Keratinocyte (primary cell): ENCODE data around the gene MACF1. TPM values are rescaled to one million over a fixed set of nuclear protein-coding genes. Genes with fewer than 3 reads are reported as not detected.

ENCODE experiments used
- DNase-seq: peaks from one replicate; pipeline ENCODE4 v3.0.0-alpha.2; 2011; ENCODE audit warnings: low read depth, missing footprints, low spot score
- FAIRE-seq: peaks from 2 replicates; lab custom pipeline; 2011; peaks lifted over from hg19 to GRCh38; lab: Jason Lieb, UNC
- H2AFZ ChIP-seq: 2 replicates; pipeline ENCODE4 v1.6.0; 2012; ENCODE audit warnings: low read length, control low read depth, inconsistent platforms; ENCODE audit not compliant: control insufficient read depth
- H3K27ac ChIP-seq: 2 replicates; pipeline ENCODE4 v1.5.1; 2011; ENCODE audit warnings: low read length; ENCODE audit not compliant: control insufficient read depth, insufficient read depth
- H3K27me3 ChIP-seq: 3 replicates; pipeline ENCODE4 v1.6.0; 2011; ENCODE audit warnings: low read length; ENCODE audit not compliant: control insufficient read depth, insufficient read depth; ENCODE audit errors: extremely low read depth
- H3K36me3 ChIP-seq, 2 experiments: 2 replicates in 1 of 2; 3 replicates in 1 of 2; pipeline ENCODE4 v1.5.1; 2011; ENCODE audit warnings: low read length in 2 of 2, mild to moderate bottlenecking in 1 of 2; ENCODE audit not compliant: control insufficient read depth in 2 of 2, insufficient read depth in 2 of 2; ENCODE audit errors: extremely low read depth in 1 of 2
- H3K4me1 ChIP-seq: 3 replicates; pipeline ENCODE4 v1.5.1; 2011; ENCODE audit warnings: low read length; ENCODE audit not compliant: control insufficient read depth, insufficient read depth; ENCODE audit errors: extremely low read depth
- H3K4me2 ChIP-seq: 3 replicates; pipeline ENCODE4 v1.6.0; 2011; ENCODE audit warnings: low read depth, low read length; ENCODE audit not compliant: control insufficient read depth, insufficient read depth; ENCODE audit errors: extremely low read depth
- H3K4me3 ChIP-seq, 3 experiments: fragments of 200-600 bp in 1 of 3; sonication (generic) in 1 of 3; 2 replicates in 2 of 3; 3 replicates in 1 of 3; pipeline ENCODE4 v1.5.1; 2011 to 2016; ENCODE audit warnings: low read length in 3 of 3, mild to moderate bottlenecking in 3 of 3, control low read depth in 2 of 3, inconsistent platforms in 1 of 3, low read depth in 1 of 3, mixed read lengths in 1 of 3, mixed run types in 1 of 3, moderate library complexity in 1 of 3; ENCODE audit not compliant: control insufficient read depth in 2 of 3, insufficient read depth in 2 of 3; ENCODE audit errors: extremely low read depth in 1 of 3
- H3K79me2 ChIP-seq: 2 replicates; pipeline ENCODE4 v1.6.0; 2012; ENCODE audit warnings: low read length; ENCODE audit not compliant: control insufficient read depth, insufficient read depth
- H3K9ac ChIP-seq: 3 replicates; pipeline ENCODE4 v1.6.0; 2011; ENCODE audit warnings: low read length; ENCODE audit not compliant: control insufficient read depth, insufficient read depth; ENCODE audit errors: extremely low read depth
- H3K9me1 ChIP-seq: 3 replicates; pipeline ENCODE4 v1.6.0; 2011; ENCODE audit warnings: low read length; ENCODE audit not compliant: control insufficient read depth, insufficient read depth; ENCODE audit errors: extremely low read depth
- H3K9me3 ChIP-seq: 2 replicates; pipeline ENCODE4 v1.5.1; 2012; ENCODE audit warnings: low read depth, low read length; ENCODE audit not compliant: control insufficient read depth
- H4K20me1 ChIP-seq: 3 replicates; pipeline ENCODE4 v1.6.0; 2011; ENCODE audit warnings: low read length; ENCODE audit not compliant: control insufficient read depth, insufficient read depth; ENCODE audit errors: extremely low read depth
- CTCF ChIP-seq, 3 experiments: IDR thresholded peaks in 1 of 3; conservative IDR thresholded peaks in 1 of 3; optimal IDR thresholded peaks in 1 of 3; 2 replicates in 2 of 3; 3 replicates in 1 of 3; pipeline versions ENCODE3 to v1.5.1; 2011; ENCODE audit warnings: low read length in 3 of 3, mild to moderate bottlenecking in 3 of 3, moderate library complexity in 2 of 3, control low read depth in 1 of 3, inconsistent platforms in 1 of 3; ENCODE audit not compliant: insufficient read depth in 2 of 3; ENCODE audit errors: extremely low read depth in 1 of 3
- EZH2 ChIP-seq: IDR thresholded peaks from one replicate; pipeline ENCODE4 v1.6.1; 2012; ENCODE audit warnings: inconsistent platforms, mild to moderate bottlenecking, low read length, moderate library complexity
- dilution Hi-C: fragments of 300-500 bp; cut with MboI; formaldehyde crosslinking; loops from one replicate; pipeline ENCODE4 v1.7.0; 2020; ENCODE audit warnings: low sequenced_read_pairs; ENCODE audit not compliant: extremely low pct_ligation_motif_present
- polyA plus RNA-seq, 5 experiments: library from polyadenylated mRNA; depleted of rRNA in 3 of 5; stranded (reverse) in 3 of 5; stranded (forward) in 1 of 5; unstranded in 1 of 5; fragments of >200 nt; gene quantifications; 1 replicate in 1 of 5; 2 replicates in 3 of 5; 3 replicates in 1 of 5; pipeline versions ENCODE4 v1.2.1 to v1.2.3, GENCODE V29; 2011 to 2012; ENCODE audit warnings: missing spikeins in 2 of 5, low read depth in 1 of 5, low replicate concordance in 1 of 5

Gene MACF1
- polyA plus RNA-seq, 1 donor (not counting 4 experiments of a cell fraction or from before 2014, with no cell fraction given), result 111 TPM

DNA sequence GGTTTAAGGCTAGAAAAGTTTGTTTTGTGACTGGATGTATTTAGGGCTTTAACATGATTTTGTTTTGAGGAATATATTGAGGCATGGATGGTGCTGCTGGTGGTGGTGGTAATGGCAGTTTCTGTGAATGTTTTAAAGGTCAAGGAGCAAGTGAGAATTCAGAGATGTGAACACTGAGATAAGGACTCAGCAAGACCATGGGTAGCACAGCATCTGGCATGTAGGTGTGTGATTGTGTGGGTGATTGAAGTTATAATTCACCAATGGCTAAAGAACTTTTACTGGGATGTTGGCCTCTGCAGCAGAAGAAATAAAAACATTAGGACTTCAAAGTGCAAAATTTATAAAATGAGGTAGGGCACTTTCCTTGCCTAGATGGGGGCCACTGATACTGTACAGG is 65.9 kb downstream of the MACF1 start:
- no peak overlapping the region for H2AFZ ChIP-seq
- H3K79me2 ChIP-seq, result peaks cover 87% of the 10 kb centered on the region
- H3K9ac ChIP-seq, result no peak overlapping the region
- no peaks in the 10 kb centered on the region for H3K27me3 ChIP-seq
- H3K36me3 ChIP-seq, result peaks cover 8 to 13% of the 10 kb centered on the region in 2 experiments
- dilution Hi-C loops, result no loop called here
- H3K9me1 ChIP-seq, result peaks cover 5% of the 10 kb centered on the region
- no peak overlapping the region for H3K27ac ChIP-seq
- H3K4me2 ChIP-seq, result peak overlapping the region; percentile 0
- H3K4me1 ChIP-seq, result peaks cover 42% of the 10 kb centered on the region
- H3K9me3 ChIP-seq, result no peaks in the 10 kb centered on the region
- no peak for DNase-seq
- no peak for FAIRE-seq
- TF ChIP-seq EZH2 (no peak), CTCF (optimal IDR thresholded peaks at IDR 0.05 in 1 of 3, IDR thresholded peaks at IDR 0.05 in 1 of 3, conservative IDR thresholded peaks at IDR 0.05 in 1 of 3; ENCODE audit: extremely low read depth in 1 of 3, insufficient read depth in 2 of 3, low read length in 3 of 3) (no peak)
- H4K20me1 ChIP-seq, result no peaks in the 10 kb centered on the region
- H3K4me3 ChIP-seq, result no peak overlapping the region

DNA sequence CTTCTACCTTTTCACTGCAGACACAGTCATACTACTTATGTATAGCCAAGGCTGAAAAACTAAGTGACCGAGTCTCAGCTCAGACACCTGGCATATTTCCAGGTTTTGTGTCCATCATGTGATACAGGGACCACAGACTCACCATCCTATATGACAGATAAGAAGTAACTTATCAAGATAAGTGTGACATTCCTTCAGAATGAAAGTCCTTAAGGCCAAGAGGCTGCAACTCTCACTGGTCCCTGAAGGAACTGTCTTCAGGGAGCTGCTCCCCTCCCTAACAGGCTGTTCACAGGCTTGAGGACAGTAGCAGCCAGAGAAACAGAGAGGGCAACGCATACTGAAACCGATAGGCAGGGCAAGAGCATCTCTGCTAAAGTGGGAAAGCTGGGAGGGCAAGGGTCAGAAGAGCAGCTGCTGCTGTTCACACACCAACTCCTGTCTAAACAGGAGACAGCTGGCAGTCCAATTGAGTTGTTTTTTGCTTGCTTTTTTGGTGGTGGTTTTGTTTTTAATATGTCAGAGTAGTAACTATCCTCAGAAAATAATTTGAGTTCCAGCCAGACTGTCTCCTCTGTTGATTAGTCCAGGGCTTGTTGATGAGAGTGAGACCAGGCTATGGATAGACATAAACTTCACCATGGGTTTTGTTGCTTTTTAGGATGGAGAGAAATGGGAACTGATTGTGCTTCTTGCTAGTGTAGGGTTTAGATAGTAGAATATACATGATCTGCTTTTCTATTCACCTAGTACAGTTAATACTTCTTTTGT is 67.7 kb downstream of the MACF1 start:
- peaks cover 5% of the 10 kb centered on the region for H3K9me1 ChIP-seq
- no peak for DNase-seq
- peaks cover 8 to 13% of the 10 kb centered on the region in 2 experiments for H3K36me3 ChIP-seq
- H3K27me3 ChIP-seq, result no peaks in the 10 kb centered on the region
- FAIRE-seq, result no peak
- dilution Hi-C loops, result no loop called here
- H3K27ac ChIP-seq, result no peak overlapping the region
- H3K9ac ChIP-seq, result no peak overlapping the region
- H4K20me1 ChIP-seq, result peaks cover 5% of the 10 kb centered on the region
- peaks cover 76% of the 10 kb centered on the region for H3K79me2 ChIP-seq
- H3K4me3 ChIP-seq, result no peak overlapping the region
- no peak for TF ChIP-seq EZH2
- H3K9me3 ChIP-seq, result no peaks in the 10 kb centered on the region
- no peak overlapping the region for H3K4me2 ChIP-seq
- peaks cover 55% of the 10 kb centered on the region for H3K4me1 ChIP-seq
- no peak overlapping the region for H2AFZ ChIP-seq
